HCT116 (cell line): Measurements from ENCODE around the gene MACROD1.

Experiments
- CEBPB ChIP-seq: IDR thresholded peaks from 2 replicates; pipeline ENCODE4 v1.6.1; 2012; ENCODE audit warnings: low read depth
- EZH2 ChIP-seq: fragments of 200-600 bp; sonication (generic); IDR thresholded peaks from 2 replicates; pipeline ENCODE4 v1.6.1; 2017; ENCODE audit warnings: antibody characterized with exemption, mixed run types
- POLR2A ChIP-seq: IDR thresholded peaks from 2 replicates; pipeline ENCODE4 v1.7.0; 2011; ENCODE audit warnings: borderline replicate concordance; ENCODE audit not compliant: insufficient read depth, insufficient read length; ENCODE audit errors: extremely low read depth
- YY1 ChIP-seq: IDR thresholded peaks from 2 replicates; pipeline ENCODE4 v1.6.1; 2011; ENCODE audit warnings: low read length, low read depth, moderate library complexity, mild to moderate bottlenecking; ENCODE audit not compliant: insufficient replicate concordance; ENCODE audit errors: extremely low read depth

GRCh38 chr11:64088162-64089026 is 77.5 kb downstream of the MACROD1 start:
- no peak for TF ChIP-seq YY1
- TF ChIP-seq EZH2: no peak
- no peak for TF ChIP-seq CEBPB
- TF ChIP-seq POLR2A: no peak
